ENCODE measurements around the gene TAF1A. TPM values are rescaled to one million over a fixed set of nuclear protein-coding genes. Genes with fewer than 3 reads are reported as not detected.

TAF1A gene
- total RNA-seq, 4 donors from 2014 or later, result 2.3 to 7.7 (median 5.2) TPM

DNA sequence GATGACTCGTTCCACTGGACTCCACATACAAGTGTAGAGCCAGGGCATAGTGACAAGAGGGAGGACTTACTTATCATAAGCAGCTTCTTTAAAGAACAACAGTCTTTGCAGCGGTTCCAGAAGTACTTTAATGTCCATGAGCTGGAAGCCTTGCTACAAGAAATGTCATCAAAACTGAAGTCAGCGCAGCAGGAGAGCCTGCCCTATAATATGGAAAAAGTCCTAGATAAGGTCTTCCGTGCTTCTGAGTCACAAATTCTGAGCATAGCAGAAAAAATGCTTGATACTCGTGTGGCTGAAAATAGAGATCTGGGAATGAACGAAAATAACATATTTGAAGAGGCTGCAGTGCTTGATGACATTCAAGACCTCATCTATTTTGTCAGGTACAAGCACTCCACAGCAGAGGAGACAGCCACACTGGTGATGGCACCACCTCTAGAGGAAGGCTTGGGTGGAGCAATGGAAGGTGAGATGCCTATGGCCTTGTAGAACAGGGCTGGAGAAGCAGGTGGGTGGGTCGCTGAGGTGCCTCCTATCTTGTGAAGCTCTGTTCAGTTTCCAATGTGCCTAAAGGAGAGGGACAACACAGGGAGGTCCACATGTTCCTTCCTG is 40.3 kb upstream of the TAF1A start:
- no peaks in the 10 kb centered on the region for H3K9me3 ChIP-seq
- H3K4me3 ChIP-seq, result no peak overlapping the region
- TF ChIP-seq, protein P1, sequence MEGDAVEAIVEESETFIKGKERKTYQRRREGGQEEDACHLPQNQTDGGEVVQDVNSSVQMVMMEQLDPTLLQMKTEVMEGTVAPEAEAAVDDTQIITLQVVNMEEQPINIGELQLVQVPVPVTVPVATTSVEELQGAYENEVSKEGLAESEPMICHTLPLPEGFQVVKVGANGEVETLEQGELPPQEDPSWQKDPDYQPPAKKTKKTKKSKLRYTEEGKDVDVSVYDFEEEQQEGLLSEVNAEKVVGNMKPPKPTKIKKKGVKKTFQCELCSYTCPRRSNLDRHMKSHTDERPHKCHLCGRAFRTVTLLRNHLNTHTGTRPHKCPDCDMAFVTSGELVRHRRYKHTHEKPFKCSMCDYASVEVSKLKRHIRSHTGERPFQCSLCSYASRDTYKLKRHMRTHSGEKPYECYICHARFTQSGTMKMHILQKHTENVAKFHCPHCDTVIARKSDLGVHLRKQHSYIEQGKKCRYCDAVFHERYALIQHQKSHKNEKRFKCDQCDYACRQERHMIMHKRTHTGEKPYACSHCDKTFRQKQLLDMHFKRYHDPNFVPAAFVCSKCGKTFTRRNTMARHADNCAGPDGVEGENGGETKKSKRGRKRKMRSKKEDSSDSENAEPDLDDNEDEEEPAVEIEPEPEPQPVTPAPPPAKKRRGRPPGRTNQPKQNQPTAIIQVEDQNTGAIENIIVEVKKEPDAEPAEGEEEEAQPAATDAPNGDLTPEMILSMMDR (IDR thresholded peaks at IDR 0.05), result no peak
- TF ChIP-seq POLR2A (IDR thresholded peaks at IDR 0.05), result no peak
- no peak for DNase-seq
- no peak overlapping the region for H3K27ac ChIP-seq
- H3K4me1 ChIP-seq, result no peaks in the 10 kb centered on the region
- H3K36me3 ChIP-seq, result peaks cover 13 to 97% (median 19%) of the 10 kb centered on the region in 3 donors
- intact Hi-C loops (cut with DNase I), result loop anchor here (5.0 kb wide), 1 partner anchor 168 kb away; no protein-coding TSS in a partner anchor
- WGBS, 2 donors, result 86 to 93% methylated on average over 7 of the region's 7 CpGs
- no peaks in the 10 kb centered on the region for H3K27me3 ChIP-seq

- H3K4me3 ChIP-seq, result no peak overlapping the region
- no peaks in the 10 kb centered on the region for H3K4me1 ChIP-seq
- TF ChIP-seq, protein P1 (IDR thresholded peaks at IDR 0.05), result no peak
- TF ChIP-seq POLR2A (IDR thresholded peaks at IDR 0.05), result no peak
- H3K9me3 ChIP-seq, result no peaks in the 10 kb centered on the region
- no peak for DNase-seq
- no peaks in the 10 kb centered on the region for H3K27me3 ChIP-seq
- WGBS, 2 donors, result 72 to 81% methylated on average over 6 of the region's 6 CpGs
- no peak overlapping the region for H3K27ac ChIP-seq
- intact Hi-C loops (cut with DNase I), result no loop called here
- peaks cover 8 to 100% (median 13%) of the 10 kb centered on the region in 3 donors for H3K36me3 ChIP-seq
Measured at GRCh38 chr1:222627232-222627631, 37.5 kb upstream of the TAF1A start.

DNA sequence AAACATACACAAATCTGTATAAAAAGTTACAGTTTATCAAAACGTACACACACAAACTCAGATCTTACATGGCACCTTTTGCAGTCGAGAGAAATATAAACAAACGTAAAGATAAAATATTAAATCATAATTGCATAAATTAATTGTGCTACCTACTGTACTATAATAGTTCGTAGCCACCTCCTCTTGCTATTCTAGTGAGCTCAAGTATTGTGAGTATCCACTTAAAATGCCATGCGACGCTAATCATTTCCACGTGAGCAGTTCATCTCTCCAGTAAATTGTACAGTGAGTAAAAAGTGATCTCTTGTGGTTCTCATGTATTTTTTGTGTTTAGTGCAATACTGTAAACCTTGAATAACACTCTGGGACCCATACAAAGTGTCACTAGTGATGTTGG is 34.5 kb upstream of the TAF1A start:
- Histone ChIP-seq H3K27ac (no peak overlapping the region), H3K27me3 (no peaks in the 10 kb centered on the region), H3K9me3 (no peaks in the 10 kb centered on the region), H3K4me3 (no peak overlapping the region), H3K36me3 (peaks cover 8 to 76% (median 9%) of the 10 kb centered on the region in 3 donors), H3K4me1 (peaks cover 0 to 15% (median 4%) of the 10 kb centered on the region in 3 donors)
- 92 to 97% methylated on average over 7 of the region's 7 CpGs for WGBS, 2 donors
- TF ChIP-seq, protein P1 (IDR thresholded peaks at IDR 0.05), result no peak
- no peak for TF ChIP-seq POLR2A (IDR thresholded peaks at IDR 0.05)
- DNase-seq, result no peak
- intact Hi-C loops (cut with DNase I), result no loop called here

DNA sequence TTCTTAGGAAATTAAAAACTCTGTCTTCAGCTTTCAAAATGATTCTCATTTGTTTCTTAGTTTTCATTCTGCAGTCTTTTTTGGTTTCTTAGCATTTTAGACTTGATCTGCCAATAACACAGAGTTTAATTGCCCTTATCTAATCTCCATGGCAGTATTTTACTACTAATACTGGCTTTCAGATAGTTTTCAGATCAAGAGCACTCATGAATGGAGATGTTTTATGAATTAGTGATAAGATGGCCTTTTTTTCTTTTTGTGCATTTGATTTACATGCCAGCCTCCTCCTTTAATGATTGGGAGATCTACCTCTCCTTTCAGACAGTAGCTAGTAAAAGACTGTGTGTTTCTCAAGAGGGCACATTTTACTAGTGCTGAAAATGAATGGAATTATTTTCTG is 33.7 kb upstream of the TAF1A start:
- intact Hi-C loops (cut with DNase I), result no loop called here

GRCh38 chr1:222622765-222623164 is 33.0 kb upstream of the TAF1A start:
- WGBS, 2 donors, result 84 to 95% methylated on average over 5 of the region's 5 CpGs
- Histone ChIP-seq H3K27me3 (no peaks in the 10 kb centered on the region), H3K4me1 (peaks cover 5 to 22% (median 9%) of the 10 kb centered on the region in 3 donors), H3K27ac (no peak overlapping the region), H3K9me3 (no peaks in the 10 kb centered on the region), H3K36me3 (peaks cover under 1 to 62% (median 8%) of the 10 kb centered on the region in 3 donors), H3K4me3 (no peak overlapping the region)
- TF ChIP-seq, protein P1 (IDR thresholded peaks at IDR 0.05), result no peak
- TF ChIP-seq POLR2A (IDR thresholded peaks at IDR 0.05), result no peak
- no peak for DNase-seq
- intact Hi-C loops (cut with DNase I), result no loop called here

More for the DNA sequence above, 33.7 kb upstream of the TAF1A start:
- no peak overlapping the region for H3K4me3 ChIP-seq
- TF ChIP-seq POLR2A (IDR thresholded peaks at IDR 0.05), result no peak
- TF ChIP-seq, protein P1 (IDR thresholded peaks at IDR 0.05), result no peak
- H3K27me3 ChIP-seq, result no peaks in the 10 kb centered on the region
- H3K36me3 ChIP-seq, result peaks cover 8 to 69% (median 9%) of the 10 kb centered on the region in 3 donors
- H3K4me1 ChIP-seq, result peaks cover 4 to 22% (median 9%) of the 10 kb centered on the region in 3 donors
- no peaks in the 10 kb centered on the region for H3K9me3 ChIP-seq
- DNase-seq, result no peak
- no peak overlapping the region for H3K27ac ChIP-seq
